Retinal pigment epithelial cell (primary cell): ENCODE measurements around the gene ADD1.
"Not testable (repeated sequence)": the region's sequence is repeated elsewhere in the genome, so short reads cannot be mapped to it uniquely, and the experiment has no call there.

Experiments
- DNase-seq: peaks from one replicate; pipeline ENCODE4 v3.0.0-alpha.2; 2010; ENCODE audit warnings: low read depth
- H3K4me3 ChIP-seq: 2 replicates; pipeline ENCODE4 v1.5.1; 2011; ENCODE audit warnings: mild to moderate bottlenecking, low read length, control low read depth, moderate library complexity
- TF ChIP-seq, protein P1 (sequence below): conservative IDR thresholded peaks from 2 replicates; pipeline ENCODE4 v1.5.1; 2011; ENCODE audit warnings: low read depth, low read length, control low read depth, inconsistent platforms

ADD1 gene

GRCh38 chr4:2913168-2913567, 69.5 kb downstream of the ADD1 start:
- no peak overlapping the region for H3K4me3 ChIP-seq
- DNase-seq: no peak
- TF ChIP-seq, protein P1, sequence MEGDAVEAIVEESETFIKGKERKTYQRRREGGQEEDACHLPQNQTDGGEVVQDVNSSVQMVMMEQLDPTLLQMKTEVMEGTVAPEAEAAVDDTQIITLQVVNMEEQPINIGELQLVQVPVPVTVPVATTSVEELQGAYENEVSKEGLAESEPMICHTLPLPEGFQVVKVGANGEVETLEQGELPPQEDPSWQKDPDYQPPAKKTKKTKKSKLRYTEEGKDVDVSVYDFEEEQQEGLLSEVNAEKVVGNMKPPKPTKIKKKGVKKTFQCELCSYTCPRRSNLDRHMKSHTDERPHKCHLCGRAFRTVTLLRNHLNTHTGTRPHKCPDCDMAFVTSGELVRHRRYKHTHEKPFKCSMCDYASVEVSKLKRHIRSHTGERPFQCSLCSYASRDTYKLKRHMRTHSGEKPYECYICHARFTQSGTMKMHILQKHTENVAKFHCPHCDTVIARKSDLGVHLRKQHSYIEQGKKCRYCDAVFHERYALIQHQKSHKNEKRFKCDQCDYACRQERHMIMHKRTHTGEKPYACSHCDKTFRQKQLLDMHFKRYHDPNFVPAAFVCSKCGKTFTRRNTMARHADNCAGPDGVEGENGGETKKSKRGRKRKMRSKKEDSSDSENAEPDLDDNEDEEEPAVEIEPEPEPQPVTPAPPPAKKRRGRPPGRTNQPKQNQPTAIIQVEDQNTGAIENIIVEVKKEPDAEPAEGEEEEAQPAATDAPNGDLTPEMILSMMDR: no peak

GRCh38 chr4:2914256-2915126, 70.8 kb downstream of the ADD1 start:
- no peak overlapping the region for H3K4me3 ChIP-seq
- TF ChIP-seq, protein P1: no peak
- no peak for DNase-seq

- TF ChIP-seq, protein P1: no peak
- H3K4me3 ChIP-seq: no peak overlapping the region
- no peak for DNase-seq
Measured at GRCh38 chr4:2915789-2916188, 72.1 kb downstream of the ADD1 start.

DNA sequence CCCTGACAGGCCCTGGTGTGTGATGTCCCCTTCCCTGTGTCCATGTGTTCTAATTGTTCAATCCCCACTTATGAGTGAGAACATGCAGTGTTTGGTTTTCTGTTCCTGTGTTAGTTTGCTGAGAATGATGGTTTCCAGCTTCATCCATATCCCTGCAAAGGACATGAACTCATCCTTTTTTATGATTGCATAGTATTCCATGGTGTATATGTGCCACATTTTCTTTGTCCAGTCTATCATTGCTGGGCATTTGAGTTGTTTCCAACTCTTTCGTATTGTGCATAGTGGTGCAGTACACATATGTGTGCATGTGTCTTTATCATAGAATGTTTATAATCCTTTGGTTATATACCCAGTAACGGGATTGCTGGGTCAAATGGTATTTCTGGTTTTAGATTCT, 73.1 kb downstream of the ADD1 start:
- not testable (repeated sequence) for DNase-seq, H3K4me3 ChIP-seq

GRCh38 chr4:2918300-2918699, 74.7 kb downstream of the ADD1 start:
- not testable (repeated sequence) for H3K4me3 ChIP-seq, DNase-seq

DNA sequence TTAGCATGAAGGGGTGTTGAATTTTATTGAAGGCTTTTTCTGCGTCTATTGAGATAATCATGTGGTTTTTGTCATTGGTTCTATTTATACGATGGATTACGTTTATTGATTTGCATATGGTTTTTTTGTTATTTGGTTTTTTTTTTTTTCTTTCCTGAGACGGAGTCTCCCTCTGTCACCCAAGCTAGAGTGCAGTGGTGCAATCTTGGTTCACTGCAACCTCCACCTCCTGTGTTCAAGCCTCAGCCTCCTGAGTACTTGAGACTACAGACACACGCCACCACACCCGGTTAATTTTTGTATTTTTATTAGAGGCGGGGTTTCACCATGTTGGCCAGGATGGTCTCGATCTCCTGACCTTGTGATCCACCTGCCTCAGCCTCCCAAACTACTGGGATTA, 75.1 kb downstream of the ADD1 start:
- not testable (repeated sequence) for DNase-seq, H3K4me3 ChIP-seq

GRCh38 chr4:2922453-2923101, 78.9 kb downstream of the ADD1 start:
- DNase-seq, H3K4me3 ChIP-seq: not testable (repeated sequence)

- DNase-seq: no peak
- no peak overlapping the region for H3K4me3 ChIP-seq
- TF ChIP-seq, protein P1: no peak
Measured at GRCh38 chr4:2923141-2923551, 79.5 kb downstream of the ADD1 start.

- H3K4me3 ChIP-seq: no peak overlapping the region
- DNase-seq: no peak
- TF ChIP-seq, protein P1: no peak
Measured at GRCh38 chr4:2923668-2924173, 80.1 kb downstream of the ADD1 start.
